ENCODE data around the gene TRHDE.

DNA sequence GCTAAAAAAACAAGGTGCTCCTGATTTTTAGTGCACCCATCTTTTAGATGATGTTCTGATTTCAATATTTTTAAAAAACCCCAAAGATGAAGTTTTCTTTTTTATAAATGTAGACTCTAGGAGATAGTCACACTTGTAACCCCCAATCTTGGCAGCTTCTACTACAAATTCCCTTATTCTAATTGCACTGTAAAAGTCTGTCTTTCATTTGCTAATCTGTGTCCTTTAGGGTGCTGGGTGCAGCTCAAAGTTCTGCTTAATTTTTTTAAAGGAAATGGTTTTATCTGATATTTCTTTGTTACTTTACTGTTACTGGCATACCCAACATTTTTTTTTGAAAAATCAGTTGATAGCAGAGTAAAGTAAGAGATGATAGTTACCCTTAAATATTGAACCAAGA, 172.0 kb downstream of the TRHDE start:
- TF ChIP-seq, protein P1, sequence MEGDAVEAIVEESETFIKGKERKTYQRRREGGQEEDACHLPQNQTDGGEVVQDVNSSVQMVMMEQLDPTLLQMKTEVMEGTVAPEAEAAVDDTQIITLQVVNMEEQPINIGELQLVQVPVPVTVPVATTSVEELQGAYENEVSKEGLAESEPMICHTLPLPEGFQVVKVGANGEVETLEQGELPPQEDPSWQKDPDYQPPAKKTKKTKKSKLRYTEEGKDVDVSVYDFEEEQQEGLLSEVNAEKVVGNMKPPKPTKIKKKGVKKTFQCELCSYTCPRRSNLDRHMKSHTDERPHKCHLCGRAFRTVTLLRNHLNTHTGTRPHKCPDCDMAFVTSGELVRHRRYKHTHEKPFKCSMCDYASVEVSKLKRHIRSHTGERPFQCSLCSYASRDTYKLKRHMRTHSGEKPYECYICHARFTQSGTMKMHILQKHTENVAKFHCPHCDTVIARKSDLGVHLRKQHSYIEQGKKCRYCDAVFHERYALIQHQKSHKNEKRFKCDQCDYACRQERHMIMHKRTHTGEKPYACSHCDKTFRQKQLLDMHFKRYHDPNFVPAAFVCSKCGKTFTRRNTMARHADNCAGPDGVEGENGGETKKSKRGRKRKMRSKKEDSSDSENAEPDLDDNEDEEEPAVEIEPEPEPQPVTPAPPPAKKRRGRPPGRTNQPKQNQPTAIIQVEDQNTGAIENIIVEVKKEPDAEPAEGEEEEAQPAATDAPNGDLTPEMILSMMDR (conservative IDR thresholded peaks at IDR 0.05), result no peak
- TF ChIP-seq EZH2 (IDR thresholded peaks at IDR 0.05; ENCODE audit: low read depth), result no peak

Data from PC-9 (cell line).